Measurements from ENCODE around the gene EFHD2. TPM values are rescaled to one million over a fixed set of nuclear protein-coding genes. Genes with fewer than 3 reads are reported as not detected.
A peak's percentile ranks its signal among the peaks of the same experiment; 100 is the strongest.

EFHD2 gene
- total and polyA plus RNA-seq, 2 of the 8 experiments (the other 6 are each of a cell fraction or from before 2014, with no cell fraction given), result 24.4 to 25.1 TPM

DNA sequence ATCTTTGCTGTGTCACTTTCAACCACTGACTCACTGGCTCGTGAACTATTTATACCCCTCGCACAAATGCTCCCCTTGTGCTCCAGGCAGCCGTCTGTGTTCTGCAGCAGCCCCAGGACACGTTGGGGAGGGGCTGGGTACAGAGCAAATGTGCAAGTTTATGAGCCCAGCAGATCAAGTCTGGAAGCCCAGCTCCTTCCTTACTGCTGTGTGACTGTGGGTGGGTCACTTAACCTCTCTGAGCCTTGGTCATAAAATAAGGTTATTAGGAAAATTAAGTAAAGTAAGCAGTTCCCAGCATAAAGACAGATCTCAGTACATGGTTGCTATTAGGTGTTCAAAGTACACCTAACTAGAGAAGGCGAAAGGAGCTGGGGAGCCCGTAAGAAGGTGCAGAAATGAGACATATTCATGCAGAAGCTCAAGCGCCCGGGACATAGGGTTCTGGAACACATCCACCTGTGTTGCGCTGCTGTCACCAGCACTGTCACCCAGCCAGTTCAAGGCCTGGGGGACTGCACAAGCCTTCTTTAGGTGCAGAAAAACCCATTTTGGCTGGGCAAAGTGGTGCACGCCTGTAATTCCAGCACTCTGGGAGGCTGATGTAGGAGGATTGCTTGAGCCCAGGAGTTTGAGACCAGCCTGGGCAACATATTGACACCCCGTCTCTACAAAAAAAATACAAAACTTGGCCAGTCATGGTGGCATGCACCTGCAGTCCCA is 13.8 kb downstream of the EFHD2 start:
- Histone ChIP-seq H4K8ac (ENCODE audit: extremely low read depth, insufficient read depth, low read length) (peak overlapping the region; percentile 46; the same call in 1 of the 2 replicates), H3K9me3 (ENCODE audit: insufficient read depth in 2 of 2, low read depth in 1 of 2, low read length in 1 of 2) (no peaks in the 10 kb centered on the region), H3K18ac (ENCODE audit: extremely low read depth, low read length) (no peak overlapping the region), H2BK20ac (ENCODE audit: low read length) (no peak overlapping the region), H3K36me3 (ENCODE audit: control insufficient read depth in 2 of 4, insufficient read depth in 4 of 4, low read length in 3 of 4) (no peaks in the 10 kb centered on the region; a peak in 2 of 8 replicates), H2AK5ac (ENCODE audit: low read depth, low read length) (no peak overlapping the region), H3K23ac (ENCODE audit: insufficient read length) (no peak overlapping the region), H2BK12ac (ENCODE audit: low read depth, low read length) (no peak overlapping the region), H3K4me3 (ENCODE audit: extremely low read depth in 1 of 4, insufficient read depth in 2 of 4, low read depth in 3 of 4, low read length in 4 of 4) (no peak overlapping the region), H4K20me1 (replicated peaks in 1 of 2; ENCODE audit: control insufficient read depth in 1 of 2, insufficient read depth in 2 of 2, low read length in 2 of 2) (peaks cover 3 to 5% of the 10 kb centered on the region in 2 experiments), H3K23me2 (ENCODE audit: low read depth, low read length) (no peaks in the 10 kb centered on the region), H3K4me2 (ENCODE audit: insufficient read depth in 1 of 2, low read depth in 2 of 2, low read length in 2 of 2) (no peak overlapping the region), H3K56ac (replicated peaks; ENCODE audit: insufficient read length, low read depth, low read length) (no peak overlapping the region), H2BK15ac (ENCODE audit: low read length) (no peak overlapping the region), H3K9ac (replicated peaks in 1 of 4; ENCODE audit: extremely low read depth in 1 of 4, low read depth in 3 of 4, low read length in 3 of 4) (no peak overlapping the region), H3K79me2 (ENCODE audit: control insufficient read depth in 1 of 2, insufficient read depth in 2 of 2, low read length in 2 of 2) (no peaks in the 10 kb centered on the region), H3K79me1 (ENCODE audit: low read depth, low read length) (no peaks in the 10 kb centered on the region), H2BK120ac (replicated peaks; ENCODE audit: low read depth, low read length) (no peak overlapping the region), H3K14ac (ENCODE audit: insufficient read length) (no peak overlapping the region), H4K91ac (replicated peaks; ENCODE audit: insufficient read length, low read length) (no peak overlapping the region), H4K5ac (ENCODE audit: insufficient read length, low read depth, low read length) (no peak overlapping the region), H3K27ac (ENCODE audit: low read depth, low read length) (no peak overlapping the region), H2AFZ (ENCODE audit: low read length) (no peak overlapping the region), H3K27me3 (replicated peaks in 1 of 4; ENCODE audit: control insufficient read depth in 3 of 4, extremely low read depth in 1 of 4, insufficient read depth in 3 of 4, low read length in 3 of 4) (no peaks in the 10 kb centered on the region), H3K4ac (replicated peaks; ENCODE audit: insufficient read length, low read depth, low read length) (no peak overlapping the region), H3K4me1 (replicated peaks in 1 of 4; ENCODE audit: control insufficient read depth in 3 of 4, insufficient read depth in 4 of 4, low read length in 3 of 4) (peaks cover 0 to 7% (median 3%) of the 10 kb centered on the region in 4 experiments; a peak in 3 of 7 replicates), H2BK5ac (ENCODE audit: low read depth, low read length) (no peak overlapping the region)
- ChIA-PET CTCF (ENCODE audit: partially characterized antibody) (interaction anchor here (1.0 to 16.9 kb wide), 4 partner anchors 9 to 110 kb away, joined by 3 to 170 read pairs (median 12); no protein-coding TSS in a partner anchor), POLR2A (ENCODE audit: partially characterized antibody) (interaction anchor here (0.7 to 1.9 kb wide), 2 partner anchors 12 to 40 kb away, joined by 3 to 5 read pairs; no protein-coding TSS in a partner anchor)
- FAIRE-seq (no peak), DNase-seq (ENCODE audit: low read depth in 1 of 2, low spot score in 2 of 2) (no peak)
- TF ChIP-seq KDM1A (IDR thresholded peaks at IDR 0.05; ENCODE audit: borderline replicate concordance, low read length) (peak; percentile 95), HDAC2 (IDR thresholded peaks at IDR 0.05; ENCODE audit: borderline replicate concordance in 1 of 2, low read depth in 2 of 2, low read length in 2 of 2) (peak in 1 of 2 experiments; percentile 75; a peak in 1 of 4 replicates), BCL11A (IDR thresholded peaks at IDR 0.05; ENCODE audit: low read depth in 2 of 2, low read length in 2 of 2) (no peak)
- 88% methylated on average over 11 of the region's 11 CpGs; no CpG with 5 or more reads in 1 of the 2 experiments for WGBS, 2 experiments (ENCODE audit: extremely low coverage in 1 of 2, insufficient coverage in 1 of 2, insufficient read length in 1 of 2, insufficient replicate concordance in 2 of 2, low coverage in 1 of 2, low lambda C conversion rate in 2 of 2, missing lambda C conversion rate in 1 of 2)

All from H1 (cell line).